GM12878 (cell line): ENCODE measurements around the gene BLCAP. TPM values are rescaled to one million over a fixed set of nuclear protein-coding genes. Genes with fewer than 3 reads are reported as not detected.

Source experiments
- ATAC-seq: fragments of 200-7000 bp; cut with Tn5 transposase; 3 replicates; pipeline ENCODE4 v1.9.1; 2020; ENCODE audit warnings: mild to moderate bottlenecking, moderate library complexity
- BruUV-seq: library from RNA; stranded (reverse); fragments of 400-500 nt; replicated peaks from 2 replicates; lab custom pipeline; 2021; lab: Mats Ljungman, UMichigan
- CTCF ChIA-PET: fragments of 300-600 bp; sonication (Branson Sonifier 250); formaldehyde crosslinking; extraction: SDS; loops from one replicate; lab custom pipeline; 2021; ENCODE audit warnings: inconsistent platforms; lab: Yijun Ruan, JAX
- POLR2A ChIA-PET: fragments of 350-600 bp; formaldehyde crosslinking; extraction: SDS; loops from one replicate; lab custom pipeline; 2021; ENCODE audit warnings: inconsistent platforms; lab: Charles Lee
- RAD21 ChIA-PET: fragments of 300-600 bp; sonication (Branson Sonifier 250); formaldehyde crosslinking; loops from one replicate; lab custom pipeline; 2023; ENCODE audit warnings: antibody characterized with exemption; ENCODE audit not compliant: unreplicated experiment; lab: Charles Lee
- SMC1A ChIA-PET: fragments of 300-600 bp; sonication (Branson Sonifier 250); formaldehyde crosslinking; loops from one replicate; lab custom pipeline; 2023; ENCODE audit not compliant: unreplicated experiment, uncharacterized antibody; lab: Charles Lee
- DNase-seq: peaks from one replicate; pipeline ENCODE4 v3.0.0-alpha.2; 2011; ENCODE audit warnings: low read depth, low spot score
- FAIRE-seq: peaks from 3 replicates; lab custom pipeline; 2011; peaks lifted over from hg19 to GRCh38; lab: Jason Lieb, UNC
- H2AFZ ChIP-seq: 2 replicates; pipeline ENCODE4 v1.6.0; 2011; ENCODE audit warnings: low read depth, low read length, control low read depth; ENCODE audit not compliant: control insufficient read depth
- H3K27ac ChIP-seq: 2 replicates; pipeline ENCODE4 v1.5.1; 2011; ENCODE audit warnings: control low read depth; ENCODE audit not compliant: control insufficient read depth, insufficient read depth
- H3K27me3 ChIP-seq, 2 experiments: replicated peaks in 1 of 2; 2 replicates each; pipeline versions ENCODE4 v1.6.0 to v1.6.1; 2011; ENCODE audit warnings: low read length in 1 of 2; ENCODE audit not compliant: control insufficient read depth in 2 of 2, insufficient read depth in 2 of 2
- H3K36me3 ChIP-seq, 2 experiments: 2 replicates each; pipeline ENCODE4 v1.5.1; 2011; ENCODE audit warnings: low read length in 1 of 2; ENCODE audit not compliant: control insufficient read depth in 2 of 2, insufficient read depth in 2 of 2
- H3K4me1 ChIP-seq: 2 replicates; pipeline ENCODE4 v1.6.1; 2011; ENCODE audit warnings: mild to moderate bottlenecking, low read length, moderate library complexity, mixed read lengths; ENCODE audit not compliant: control insufficient read depth, insufficient read depth
- H3K4me2 ChIP-seq: 2 replicates; pipeline ENCODE4 v1.6.0; 2011; ENCODE audit warnings: control low read depth; ENCODE audit not compliant: control insufficient read depth, insufficient read depth
- H3K4me3 ChIP-seq: fragments of 200-600 bp; sonication (generic); 2 replicates; pipeline ENCODE4 v1.5.1; 2016
- H3K79me2 ChIP-seq: 2 replicates; pipeline ENCODE4 v1.6.0; 2011; ENCODE audit warnings: low read length; ENCODE audit not compliant: control insufficient read depth, insufficient read depth
- H3K9ac ChIP-seq: 2 replicates; pipeline ENCODE4 v1.8.0; 2011; ENCODE audit warnings: low read length, control low read depth, mixed read lengths; ENCODE audit not compliant: control insufficient read depth, insufficient read depth
- H3K9me3 ChIP-seq: replicated peaks from 3 replicates; pipeline ENCODE4 v1.5.1; 2011; ENCODE audit warnings: mild to moderate bottlenecking, low read length; ENCODE audit not compliant: control insufficient read depth, insufficient read depth
- H4K20me1 ChIP-seq: 2 replicates; pipeline ENCODE4 v1.6.0; 2011; ENCODE audit not compliant: control insufficient read depth, insufficient read depth
- ATF7 ChIP-seq: fragments of 450-650 bp; IDR thresholded peaks from 2 replicates; pipeline ENCODE4 v1.6.1; 2016; ENCODE audit warnings: low read depth, mild to moderate bottlenecking
- E2F8 ChIP-seq: fragments of 450-650 bp; IDR thresholded peaks from 2 replicates; pipeline ENCODE4 v1.6.1; 2018; ENCODE audit warnings: mild to moderate bottlenecking, low read depth, moderate library complexity; ENCODE audit not compliant: partially characterized antibody
- EGR1 ChIP-seq, 2 experiments: IDR thresholded peaks; 1 replicate in 1 of 2; 2 replicates in 1 of 2; pipeline ENCODE4 v1.6.1; 2011 to 2012; ENCODE audit warnings: low read depth in 2 of 2, low read length in 2 of 2, borderline replicate concordance in 1 of 2, mild to moderate bottlenecking in 1 of 2, moderate library complexity in 1 of 2
- HDAC6 ChIP-seq: fragments of 200-600 bp; sonication (generic); IDR thresholded peaks from one replicate; pipeline ENCODE4 v1.8.0; 2017; ENCODE audit warnings: antibody characterized with exemption; ENCODE audit not compliant: unreplicated experiment
- IKZF1 ChIP-seq: fragments of 450-650 bp; conservative IDR thresholded peaks from 2 replicates; pipeline ENCODE4 v1.6.1; 2017; ENCODE audit warnings: antibody characterized with exemption, mild to moderate bottlenecking
- MLLT1 ChIP-seq: fragments of 450-650 bp; IDR thresholded peaks from 2 replicates; pipeline ENCODE4 v1.6.1; 2016; ENCODE audit warnings: mild to moderate bottlenecking
- RB1 ChIP-seq: fragments of 450-650 bp; formaldehyde crosslinking; IDR thresholded peaks from 2 replicates; pipeline ENCODE4 v1.6.1; 2017; ENCODE audit warnings: mild to moderate bottlenecking, borderline replicate concordance
- RBBP5 ChIP-seq: fragments of 200-600 bp; sonication (generic); conservative IDR thresholded peaks from 2 replicates; pipeline ENCODE4 v1.6.1; 2016
- SMAD1 ChIP-seq: fragments of 450-650 bp; IDR thresholded peaks from 2 replicates; pipeline ENCODE4 v1.6.1; 2018; ENCODE audit warnings: mild to moderate bottlenecking, low read depth; ENCODE audit not compliant: partially characterized antibody
- ZSCAN29 ChIP-seq: fragments of 450-650 bp; IDR thresholded peaks from 2 replicates; pipeline ENCODE4 v1.6.1; 2017; ENCODE audit warnings: mild to moderate bottlenecking, moderate library complexity
- WGBS: methylation state at CpG from one replicate; pipeline ENCODE4 v1.1.6; 2016; ENCODE audit warnings: low lambda C conversion rate; ENCODE audit not compliant: insufficient replicate concordance, insufficient coverage; ENCODE audit errors: missing lambda C conversion rate; 5-methylcytosine and 5-hydroxymethylcytosine counted together
- in situ Hi-C: fragments of 300-500 bp; cut with MboI; formaldehyde crosslinking; loops from 9 replicates; pipeline ENCODE4 v1.14.3; 2018; ENCODE audit warnings: mixed read lengths
- intact Hi-C: fragments of 100-400 bp; cut with micrococcal nuclease; formaldehyde crosslinking; loops from one replicate; pipeline ENCODE4 v1.14.2; 2022; ENCODE audit not compliant: unreplicated experiment
- polyA plus RNA-seq, 11 experiments: library from polyadenylated mRNA; depleted of rRNA in 4 of 11; unstranded in 6 of 11; stranded (reverse) in 5 of 11; fragments of >200 nt; fragmentation: Nextera tagmentation in 4 of 11; fragmentation: Illumina TruSeq in 1 of 11; extraction: Ambion mirVana in 4 of 11; extraction: Trizol in 1 of 11; gene quantifications; 1 replicate in 1 of 11; 2 replicates in 10 of 11; pipeline versions ENCODE4 v1.2.1 to v1.2.3, GENCODE V29; 2011 to 2016; ENCODE audit warnings: inconsistent platforms in 2 of 11, missing spikeins in 2 of 11, low read depth in 1 of 11
- total RNA-seq, 4 experiments: library from RNA; depleted of rRNA in 3 of 4; stranded (reverse); fragments of >200 nt in 3 of 4; fragmentation: Illumina TruSeq in 1 of 4; extraction: Trizol in 1 of 4; gene quantifications; 2 replicates each; pipeline versions ENCODE4 v1.2.1 to v1.2.3, GENCODE V29; 2013 to 2021
- TF ChIP-seq, protein P1 (sequence below): fragments of 450-650 bp; IDR thresholded peaks from 2 replicates; pipeline ENCODE4 v1.6.1; 2017; ENCODE audit warnings: borderline replicate concordance
- TF ChIP-seq, protein P2 (sequence below): IDR thresholded peaks from 2 replicates; pipeline ENCODE4 v1.6.1; 2012; ENCODE audit warnings: low read length, inconsistent platforms
- TF ChIP-seq, protein P3 (sequence below): fragments of 450-650 bp; IDR thresholded peaks from 2 replicates; pipeline ENCODE4 v1.6.1; 2018; ENCODE audit warnings: borderline replicate concordance, mild to moderate bottlenecking; ENCODE audit not compliant: partially characterized antibody

BLCAP gene
- total and polyA plus RNA-seq, 10 of the 15 experiments (the other 5 are each of a cell fraction or from before 2014, with no cell fraction given) = 24.6 to 62.3 (median 47.3) TPM

GRCh38 chr20:37529968-37530600 is 2.4 kb upstream of the BLCAP start:
- Histone ChIP-seq H3K36me3 (no peaks in the 10 kb centered on the region), H3K27ac (no peak overlapping the region), H3K9me3 (no peaks in the 10 kb centered on the region), H2AFZ (no peak overlapping the region), H3K4me2 (no peak overlapping the region)
- whole genome bisulfite sequencing = 84% methylated on average over 10 of the region's 10 CpGs
- CTCF ChIA-PET = interaction anchor here (0.7 to 13.5 kb wide), 5 partner anchors 34 to 335 kb away, joined by 3 to 282 read pairs (median 8); no protein-coding TSS in a partner anchor
- intact Hi-C loops = no loop called here
- TF ChIP-seq MLLT1 (no peak), E2F8 (no peak), IKZF1 (no peak), SMAD1 (no peak), ATF7 (no peak), EGR1 (IDR thresholded peaks at IDR 0.05; ENCODE audit: borderline replicate concordance in 1 of 2, low read depth in 2 of 2, low read length in 2 of 2) (no peak), RBBP5 (no peak), RB1 (no peak), HDAC6 (no peak), ZSCAN29 (no peak)
- TF ChIP-seq, protein P1, sequence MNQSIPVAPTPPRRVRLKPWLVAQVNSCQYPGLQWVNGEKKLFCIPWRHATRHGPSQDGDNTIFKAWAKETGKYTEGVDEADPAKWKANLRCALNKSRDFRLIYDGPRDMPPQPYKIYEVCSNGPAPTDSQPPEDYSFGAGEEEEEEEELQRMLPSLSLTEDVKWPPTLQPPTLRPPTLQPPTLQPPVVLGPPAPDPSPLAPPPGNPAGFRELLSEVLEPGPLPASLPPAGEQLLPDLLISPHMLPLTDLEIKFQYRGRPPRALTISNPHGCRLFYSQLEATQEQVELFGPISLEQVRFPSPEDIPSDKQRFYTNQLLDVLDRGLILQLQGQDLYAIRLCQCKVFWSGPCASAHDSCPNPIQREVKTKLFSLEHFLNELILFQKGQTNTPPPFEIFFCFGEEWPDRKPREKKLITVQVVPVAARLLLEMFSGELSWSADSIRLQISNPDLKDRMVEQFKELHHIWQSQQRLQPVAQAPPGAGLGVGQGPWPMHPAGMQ = no peak
- TF ChIP-seq, protein P2, sequence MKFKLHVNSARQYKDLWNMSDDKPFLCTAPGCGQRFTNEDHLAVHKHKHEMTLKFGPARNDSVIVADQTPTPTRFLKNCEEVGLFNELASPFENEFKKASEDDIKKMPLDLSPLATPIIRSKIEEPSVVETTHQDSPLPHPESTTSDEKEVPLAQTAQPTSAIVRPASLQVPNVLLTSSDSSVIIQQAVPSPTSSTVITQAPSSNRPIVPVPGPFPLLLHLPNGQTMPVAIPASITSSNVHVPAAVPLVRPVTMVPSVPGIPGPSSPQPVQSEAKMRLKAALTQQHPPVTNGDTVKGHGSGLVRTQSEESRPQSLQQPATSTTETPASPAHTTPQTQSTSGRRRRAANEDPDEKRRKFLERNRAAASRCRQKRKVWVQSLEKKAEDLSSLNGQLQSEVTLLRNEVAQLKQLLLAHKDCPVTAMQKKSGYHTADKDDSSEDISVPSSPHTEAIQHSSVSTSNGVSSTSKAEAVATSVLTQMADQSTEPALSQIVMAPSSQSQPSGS = no peak
- TF ChIP-seq, protein P3, sequence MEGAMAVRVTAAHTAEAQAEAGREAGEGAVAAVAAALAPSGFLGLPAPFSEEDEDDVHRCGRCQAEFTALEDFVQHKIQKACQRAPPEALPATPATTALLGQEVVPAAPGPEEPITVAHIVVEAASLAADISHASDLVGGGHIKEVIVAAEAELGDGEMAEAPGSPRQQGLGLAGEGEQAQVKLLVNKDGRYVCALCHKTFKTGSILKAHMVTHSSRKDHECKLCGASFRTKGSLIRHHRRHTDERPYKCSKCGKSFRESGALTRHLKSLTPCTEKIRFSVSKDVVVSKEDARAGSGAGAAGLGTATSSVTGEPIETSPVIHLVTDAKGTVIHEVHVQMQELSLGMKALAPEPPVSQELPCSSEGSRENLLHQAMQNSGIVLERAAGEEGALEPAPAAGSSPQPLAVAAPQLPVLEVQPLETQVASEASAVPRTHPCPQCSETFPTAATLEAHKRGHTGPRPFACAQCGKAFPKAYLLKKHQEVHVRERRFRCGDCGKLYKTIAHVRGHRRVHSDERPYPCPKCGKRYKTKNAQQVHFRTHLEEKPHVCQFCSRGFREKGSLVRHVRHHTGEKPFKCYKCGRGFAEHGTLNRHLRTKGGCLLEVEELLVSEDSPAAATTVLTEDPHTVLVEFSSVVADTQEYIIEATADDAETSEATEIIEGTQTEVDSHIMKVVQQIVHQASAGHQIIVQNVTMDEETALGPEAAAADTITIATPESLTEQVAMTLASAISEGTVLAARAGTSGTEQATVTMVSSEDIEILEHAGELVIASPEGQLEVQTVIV = no peak
- TF ChIP-seq, all 136 proteins: peak for 0
- Histone ChIP-seq H3K4me3 (no peak overlapping the region), H3K79me2 (peaks cover 25% of the 10 kb centered on the region), H3K9ac (no peak overlapping the region), H4K20me1 (peaks cover 7% of the 10 kb centered on the region; the same call in 1 of the 2 replicates), H3K4me1 (peaks cover 21% of the 10 kb centered on the region), H3K27me3 (no peaks in the 10 kb centered on the region)
- ChIA-PET SMC1A (interaction anchor here (0.7 to 7.2 kb wide), 5 partner anchors 14 to 335 kb away, joined by 3 to 129 read pairs (median 3); no protein-coding TSS in a partner anchor), RAD21 (interaction anchor here (0.6 to 11.5 kb wide), 4 partner anchors 147 to 261 kb away, joined by 3 to 119 read pairs (median 4); no protein-coding TSS in a partner anchor), POLR2A (no interaction called here)
- ATAC-seq (no peak), DNase-seq (no peak), FAIRE-seq (no peak)
- BruUV-seq = no TSS peak
- in situ Hi-C loops = loop anchor here (5.0 kb wide), 3 partner anchors 138 to 333 kb away; no protein-coding TSS in a partner anchor
